Mesodermal cell (in vitro differentiated cells): ENCODE data around the gene C10orf62.
"Not testable (repeated sequence)": the region's sequence is repeated elsewhere in the genome, so short reads cannot be mapped to it uniquely, and the experiment has no call there.

Experiments
- H3K27ac ChIP-seq: 2 replicates; pipeline ENCODE4 v1.7.0; 2013; ENCODE audit warnings: mild to moderate bottlenecking, low read depth, low read length, moderate library complexity; ENCODE audit not compliant: severe bottlenecking
- H3K36me3 ChIP-seq: 2 replicates; pipeline ENCODE4 v1.7.1; 2013; ENCODE audit warnings: mild to moderate bottlenecking, low read length, moderate library complexity; ENCODE audit not compliant: control insufficient read depth, insufficient read depth
- H3K4me1 ChIP-seq: one replicate; pipeline ENCODE4 v1.7.1; 2013; ENCODE audit warnings: mild to moderate bottlenecking, low read length; ENCODE audit not compliant: insufficient read depth, control insufficient read depth, poor library complexity, severe bottlenecking
- H3K4me3 ChIP-seq: 2 replicates; pipeline ENCODE4 v1.7.0; 2013; ENCODE audit warnings: low read length, control low read depth, mild to moderate bottlenecking; ENCODE audit not compliant: insufficient read depth, poor library complexity, severe bottlenecking; ENCODE audit errors: extremely low read depth
- H3K9me3 ChIP-seq: 2 replicates; pipeline ENCODE4 v1.7.1; 2013; ENCODE audit warnings: mild to moderate bottlenecking, low read length, moderate library complexity; ENCODE audit not compliant: control insufficient read depth
- WGBS, 2 experiments: methylation state at CpG; one replicate each; pipeline ENCODE4 v1.1.5; 2013; ENCODE audit warnings: missing lambda C conversion rate in 2 of 2; ENCODE audit not compliant: insufficient coverage in 2 of 2; 5-methylcytosine and 5-hydroxymethylcytosine counted together

C10orf62 gene

DNA sequence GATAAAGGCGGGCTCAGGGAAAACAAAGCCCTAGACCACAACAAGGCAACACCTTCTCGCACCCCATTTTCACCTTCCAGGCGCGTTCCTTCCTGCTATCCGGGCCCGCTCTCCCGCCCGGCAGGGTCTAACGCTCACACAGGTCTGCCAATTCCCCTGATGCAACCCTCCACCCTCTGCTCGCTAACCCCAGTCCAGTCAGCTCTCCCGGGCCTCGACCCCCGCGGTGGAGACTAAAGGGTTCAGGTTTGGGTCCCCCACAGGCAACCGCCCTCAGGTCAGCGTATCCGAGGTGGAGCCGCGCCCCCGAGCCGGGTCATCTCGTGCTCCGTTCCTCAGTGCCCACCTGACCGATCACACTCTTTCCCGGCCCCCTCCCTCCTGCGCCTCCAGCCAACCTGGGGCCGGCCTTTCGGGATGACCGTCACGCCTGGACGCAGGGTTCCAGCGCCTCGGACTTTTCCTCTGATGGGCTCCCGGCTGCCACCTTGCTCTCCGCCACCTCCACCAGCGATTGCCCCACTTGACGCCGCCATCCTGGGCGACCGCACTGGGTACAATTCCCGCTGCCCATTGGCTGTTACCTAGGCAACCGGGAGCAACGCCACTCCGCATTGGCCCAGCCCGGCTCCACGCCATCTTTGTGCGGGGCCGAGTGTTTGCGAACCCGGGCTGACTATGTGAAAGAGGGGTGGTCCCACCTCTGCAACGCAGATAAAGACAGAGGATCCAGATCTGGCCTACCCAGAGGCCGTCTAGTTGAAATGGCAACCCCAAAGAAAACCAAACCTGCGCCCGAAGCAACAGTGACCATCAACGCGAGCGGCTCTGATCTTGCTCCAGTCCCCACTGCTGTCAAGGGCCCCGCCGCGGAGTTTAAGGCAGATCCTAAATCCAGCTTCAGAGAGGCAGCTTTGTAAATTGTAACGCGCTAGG, 43.7 kb downstream of the C10orf62 start, which contains the start of gene MORN4:
MORN4 (minus strand) TSS at position 552 of the 936 bp plus-strand sequence. CDS start 13,847 bp downstream, outside the sequence.
- Histone ChIP-seq H3K4me3 (peak within 1 kb of the TSS; percentile 77), H3K27ac (no peak within 1 kb of the TSS), H3K4me1 (no peaks in the 10 kb centered on the region), H3K9me3 (no peaks in the 10 kb centered on the region), H3K36me3 (no peaks in the 10 kb centered on the region)
- 6 to 10% methylated on average over 54 to 59 of the region's 62 CpGs for WGBS, 2 experiments

DNA sequence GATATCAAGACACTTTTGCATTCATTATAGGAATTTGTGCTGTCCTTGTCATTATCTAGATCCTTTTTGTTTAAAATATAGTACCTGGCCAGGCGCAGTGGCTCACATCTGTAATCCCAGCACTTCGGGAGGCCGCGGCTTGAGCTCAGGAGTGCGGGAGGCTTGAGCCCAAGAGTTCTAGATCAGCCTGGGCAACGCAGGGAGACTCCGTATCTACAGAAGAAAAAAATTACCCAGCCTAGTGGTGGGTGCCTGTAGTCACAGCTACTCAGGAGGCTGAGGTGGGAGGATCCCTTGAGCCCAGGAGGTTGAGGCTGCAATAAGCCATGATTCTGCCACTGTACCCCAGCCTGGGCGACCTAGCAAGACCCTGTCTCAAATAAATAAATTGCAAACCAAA, 44.4 kb downstream of the C10orf62 start:
- Histone ChIP-seq H3K4me3 (no peak overlapping the region), H3K4me1 (no peaks in the 10 kb centered on the region), H3K9me3 (no peaks in the 10 kb centered on the region), H3K27ac (no peak overlapping the region), H3K36me3 (no peaks in the 10 kb centered on the region)
- 90 to 98% methylated on average over 7 to 8 of the region's 8 CpGs for WGBS, 2 experiments

DNA sequence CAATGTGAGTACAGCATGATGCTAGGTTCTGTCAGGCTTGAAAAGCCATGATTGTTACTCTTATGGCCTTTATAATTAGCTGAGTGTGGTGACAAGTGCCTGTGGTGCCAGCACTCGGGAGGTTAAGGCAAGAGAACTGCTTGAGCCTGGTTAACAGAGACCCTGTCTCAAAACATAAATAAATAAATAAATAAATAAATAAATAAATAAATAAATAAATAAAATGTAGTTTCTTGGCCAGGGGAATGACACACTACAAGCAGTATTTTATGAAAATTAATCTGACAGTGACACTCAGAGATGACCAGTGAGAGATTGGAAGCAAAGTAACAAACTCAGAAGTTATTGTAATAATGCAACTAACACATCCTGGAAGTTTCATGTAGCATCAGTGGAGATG, 46.1 kb downstream of the C10orf62 start:
- WGBS, 2 experiments: no CpG with 5 or more reads among the region's 1 CpG

DNA sequence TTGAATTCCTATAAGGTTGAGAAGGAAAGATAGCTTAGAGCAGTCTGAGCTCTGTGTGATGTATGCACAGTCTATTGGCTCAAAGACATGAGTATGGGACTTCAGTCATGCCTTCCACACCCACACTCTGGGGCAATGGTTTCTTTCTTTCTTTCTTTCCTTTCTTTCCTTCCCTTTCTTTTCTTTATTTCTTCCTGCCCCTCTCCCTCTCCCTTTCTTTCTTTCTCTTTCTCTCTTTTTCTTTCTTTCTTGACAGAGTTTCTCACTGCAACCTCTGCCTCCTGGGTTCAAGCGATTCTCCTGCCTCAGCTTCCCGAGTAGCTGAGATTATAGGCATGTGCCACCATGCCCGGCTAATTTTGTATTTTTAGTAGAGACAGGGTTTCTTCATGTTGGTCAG, 49.6 kb downstream of the C10orf62 start:
- not testable (repeated sequence) for H3K27ac ChIP-seq, H3K4me1 ChIP-seq, H3K4me3 ChIP-seq, H3K9me3 ChIP-seq
- 100% methylated on average over 1 of the region's 3 CpGs; no CpG with 5 or more reads in 1 of the 2 experiments for WGBS, 2 experiments
- peaks cover 13% of the 10 kb centered on the region for H3K36me3 ChIP-seq

More for the DNA sequence above, 46.1 kb downstream of the C10orf62 start:
- peaks cover 3% of the 10 kb centered on the region for H3K4me1 ChIP-seq
- H3K36me3 ChIP-seq: no peaks in the 10 kb centered on the region
- H3K4me3 ChIP-seq: no peak overlapping the region
- H3K9me3 ChIP-seq: no peaks in the 10 kb centered on the region
- no peak overlapping the region for H3K27ac ChIP-seq

DNA sequence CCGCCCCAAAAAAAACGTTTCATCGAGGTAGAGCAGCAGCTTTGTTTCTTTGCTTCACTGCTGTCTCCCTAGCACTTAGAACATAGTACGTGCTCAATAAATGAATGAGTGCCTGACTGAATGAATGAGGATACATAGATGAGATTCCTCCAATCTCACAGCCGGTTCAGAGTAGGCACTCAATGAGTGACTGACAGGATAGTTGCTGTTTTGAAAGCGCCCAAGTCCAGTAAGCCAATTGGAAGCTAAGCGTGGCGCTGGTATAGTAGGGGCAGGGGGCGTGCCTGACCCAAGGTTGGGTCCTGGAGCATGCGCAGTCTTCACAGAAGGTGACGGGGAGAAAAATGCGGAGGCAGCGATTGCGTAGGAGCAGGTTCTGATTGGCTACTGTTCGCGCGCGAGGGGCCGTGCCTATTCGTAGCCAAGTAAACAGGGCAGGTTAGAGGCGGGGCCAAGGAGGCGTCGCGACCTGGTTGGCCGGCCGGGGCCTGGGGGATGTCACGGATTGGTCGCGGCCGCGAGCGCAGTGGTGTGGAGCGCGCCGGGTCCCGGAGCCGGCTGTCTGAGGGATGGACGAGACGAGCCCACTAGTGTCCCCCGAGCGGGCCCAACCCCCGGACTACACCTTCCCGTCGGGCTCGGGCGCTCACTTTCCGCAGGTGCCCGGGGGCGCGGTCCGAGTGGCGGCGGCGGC, 50.8 kb downstream of the C10orf62 start, which contains the start of gene PI4K2A:
PI4K2A (plus strand) TSS at position 498 of the 694 bp plus-strand sequence; CDS start at position 570, 72 bp downstream.
- Histone ChIP-seq H3K9me3 (no peaks in the 10 kb centered on the region), H3K27ac (peak within 1 kb of the TSS; percentile 79), H3K4me1 (peaks cover 3% of the 10 kb centered on the region), H3K36me3 (peaks cover 25% of the 10 kb centered on the region), H3K4me3 (peak within 1 kb of the TSS; percentile 88)
- WGBS, 2 experiments: 0% methylated on average over 35 to 50 of the region's 54 CpGs
